Stimulated activated CD8-positive, alpha-beta memory T cell treated with anti-CD3 and anti-CD28 coated beads, Interleukin-7, amount 100 ng/mL, for 48 hours (primary cell): ENCODE data around the gene PROSER3.
"Not testable (repeated sequence)": the region's sequence is repeated elsewhere in the genome, so short reads cannot be mapped to it uniquely, and the experiment has no call there.

ENCODE experiments used
- DNase-seq, 2 donors: peaks; one replicate each; pipeline ENCODE4 v3.0.0-alpha.2; 2020; ENCODE audit warnings: low read depth in 1 of 2; ENCODE audit errors: extremely low read depth in 1 of 2

PROSER3 gene

DNA sequence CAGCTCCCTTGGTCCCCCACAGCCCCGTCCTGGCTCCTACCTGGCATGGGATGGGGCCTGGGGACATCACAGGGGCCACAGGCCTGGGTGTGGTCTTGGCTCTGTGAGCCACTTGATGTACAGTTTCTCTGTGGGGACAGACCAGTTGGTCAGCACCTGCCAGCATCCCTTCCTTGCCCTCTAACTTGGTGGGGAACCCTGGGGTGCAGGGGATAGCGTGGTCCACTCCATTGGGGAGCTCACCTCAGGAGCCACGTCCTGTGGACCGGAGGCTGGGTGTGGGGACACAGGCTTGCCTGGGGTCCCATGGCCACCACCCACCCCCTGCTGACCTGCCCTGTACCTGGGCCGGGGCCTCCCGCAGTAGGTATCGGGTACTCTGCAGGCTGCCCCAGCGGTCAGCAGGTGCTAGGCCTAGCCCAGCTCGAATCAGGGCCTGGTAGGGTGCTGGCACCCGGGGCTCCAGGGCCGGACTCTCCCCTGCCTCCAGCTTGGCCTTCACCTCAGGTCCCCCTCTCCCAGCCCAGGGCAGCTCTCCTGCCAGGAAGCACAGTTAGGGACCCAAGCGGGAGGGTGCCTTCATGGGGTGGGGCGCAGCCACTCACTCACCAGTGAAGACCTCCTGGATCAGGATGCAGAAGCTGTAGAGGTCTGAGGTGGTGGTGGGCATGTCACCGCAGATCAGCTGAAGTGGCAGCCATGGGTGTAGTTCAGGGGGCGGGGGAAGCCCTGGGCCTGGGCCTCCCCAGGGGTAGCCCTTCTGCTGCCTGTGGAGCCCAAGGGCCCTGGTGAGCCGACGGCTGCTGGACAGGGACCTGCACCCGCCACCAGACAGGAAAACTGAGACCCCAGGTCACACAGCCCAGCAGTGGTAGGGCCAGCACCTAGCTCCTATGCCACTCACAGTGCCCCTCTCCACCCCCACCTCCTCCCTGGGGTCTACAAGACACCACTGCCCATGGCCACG is 32.3 kb downstream of the PROSER3 start:
- DNase-seq: no peak

DNA sequence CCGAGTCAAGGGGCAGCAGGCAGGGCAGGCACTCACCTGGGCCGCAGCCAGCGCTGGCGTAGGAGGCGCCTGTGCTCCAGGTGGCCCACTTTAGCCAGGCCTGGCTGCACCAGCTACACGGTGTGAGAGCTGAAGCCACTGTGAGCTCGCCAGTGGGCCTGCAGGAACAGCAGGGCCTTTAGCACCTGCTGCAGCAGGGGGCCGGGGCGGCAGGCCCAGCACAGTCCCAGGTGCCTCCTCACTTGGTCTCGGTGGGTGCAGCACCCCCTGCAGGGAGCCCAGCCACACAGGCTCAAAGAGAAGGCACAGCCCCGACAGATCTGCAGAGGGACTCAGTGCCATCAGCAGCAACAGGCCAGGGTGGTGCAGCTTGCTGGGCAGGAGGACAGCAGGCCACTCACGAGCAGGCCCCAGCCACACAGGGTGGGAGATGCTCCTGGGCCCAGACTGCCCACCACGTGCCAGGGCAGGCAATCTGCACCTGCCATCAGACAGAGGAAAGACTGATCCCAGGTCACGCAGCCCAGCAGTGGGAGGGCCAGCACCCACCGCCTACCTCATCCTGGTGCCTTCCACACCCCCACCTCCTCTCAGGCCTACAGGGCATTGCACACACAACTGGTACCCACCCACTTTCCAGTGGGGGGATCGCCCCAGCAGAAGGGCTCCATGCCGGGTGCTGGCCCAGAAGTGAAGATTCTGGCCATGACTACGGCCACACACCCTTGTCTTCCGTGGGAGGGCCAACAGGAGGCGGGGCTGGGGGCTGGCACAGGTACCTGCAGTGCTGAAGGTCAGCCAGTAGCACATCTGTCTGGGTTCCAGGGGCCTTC is 33.2 kb downstream of the PROSER3 start:
- DNase-seq: no peak

DNA sequence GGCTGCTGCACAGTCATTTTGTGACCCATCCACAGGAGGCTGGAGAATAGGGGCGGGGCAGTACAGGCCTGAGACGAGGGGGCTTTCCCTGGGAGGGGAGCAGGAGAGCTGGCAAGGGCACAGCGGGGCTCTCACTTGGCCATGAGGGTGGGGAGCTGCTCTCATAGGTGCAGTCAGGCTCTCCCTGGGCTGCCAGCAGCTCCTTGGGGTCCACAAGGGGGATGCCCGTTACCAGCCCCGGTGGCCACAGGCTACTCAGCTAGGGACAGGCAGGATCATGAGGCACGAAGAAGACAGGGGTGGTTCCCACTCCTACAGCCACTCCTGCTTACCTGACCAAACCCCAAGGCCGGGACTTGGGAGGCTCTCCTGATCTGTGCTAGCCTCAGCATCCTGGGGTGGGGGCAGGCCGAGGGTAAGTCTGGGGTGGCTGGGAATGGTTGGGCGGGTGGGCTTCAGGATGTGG is 33.9 kb downstream of the PROSER3 start:
- DNase-seq: no peak

DNA sequence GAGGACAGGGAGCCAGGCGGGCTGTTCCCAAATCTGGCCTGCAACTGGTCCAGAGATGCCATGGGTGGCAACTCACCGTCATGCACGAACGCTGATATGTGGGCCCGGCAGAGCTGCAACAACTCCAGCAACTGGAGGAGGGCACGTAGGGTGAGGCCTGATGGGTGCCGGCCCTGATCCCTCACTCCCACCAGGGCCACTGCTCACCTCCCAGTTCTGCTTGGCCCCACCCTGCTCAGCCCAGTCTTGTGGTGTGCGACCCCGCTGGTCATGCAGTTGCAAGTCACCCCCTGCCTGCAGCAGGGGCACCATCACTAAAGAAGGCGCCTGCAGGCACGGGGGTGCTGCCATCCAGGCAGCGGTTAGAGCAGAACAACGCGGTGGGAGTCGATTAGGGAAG is 34.3 kb downstream of the PROSER3 start:
- no peak for DNase-seq

DNA sequence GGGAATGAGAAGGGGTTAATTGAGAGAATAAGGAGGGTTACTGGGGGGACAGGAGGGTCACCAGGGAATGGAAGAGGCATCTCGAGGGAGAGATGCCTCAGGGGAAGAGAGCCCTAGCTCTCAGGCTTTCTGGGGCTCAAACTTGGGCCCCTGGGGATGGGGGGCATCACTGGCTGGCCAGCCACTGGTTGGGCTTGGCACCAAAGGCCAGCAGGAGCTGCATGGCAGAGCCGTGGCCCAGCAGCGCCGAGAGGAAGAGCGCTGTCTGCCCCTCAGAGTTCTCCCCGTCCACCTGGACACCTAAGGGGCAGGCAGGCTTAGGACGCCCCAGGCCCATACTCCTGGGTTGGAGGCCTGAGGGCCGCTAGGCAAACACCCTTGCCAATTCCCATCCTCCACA is 34.9 kb downstream of the PROSER3 start:
- no peak for DNase-seq

DNA sequence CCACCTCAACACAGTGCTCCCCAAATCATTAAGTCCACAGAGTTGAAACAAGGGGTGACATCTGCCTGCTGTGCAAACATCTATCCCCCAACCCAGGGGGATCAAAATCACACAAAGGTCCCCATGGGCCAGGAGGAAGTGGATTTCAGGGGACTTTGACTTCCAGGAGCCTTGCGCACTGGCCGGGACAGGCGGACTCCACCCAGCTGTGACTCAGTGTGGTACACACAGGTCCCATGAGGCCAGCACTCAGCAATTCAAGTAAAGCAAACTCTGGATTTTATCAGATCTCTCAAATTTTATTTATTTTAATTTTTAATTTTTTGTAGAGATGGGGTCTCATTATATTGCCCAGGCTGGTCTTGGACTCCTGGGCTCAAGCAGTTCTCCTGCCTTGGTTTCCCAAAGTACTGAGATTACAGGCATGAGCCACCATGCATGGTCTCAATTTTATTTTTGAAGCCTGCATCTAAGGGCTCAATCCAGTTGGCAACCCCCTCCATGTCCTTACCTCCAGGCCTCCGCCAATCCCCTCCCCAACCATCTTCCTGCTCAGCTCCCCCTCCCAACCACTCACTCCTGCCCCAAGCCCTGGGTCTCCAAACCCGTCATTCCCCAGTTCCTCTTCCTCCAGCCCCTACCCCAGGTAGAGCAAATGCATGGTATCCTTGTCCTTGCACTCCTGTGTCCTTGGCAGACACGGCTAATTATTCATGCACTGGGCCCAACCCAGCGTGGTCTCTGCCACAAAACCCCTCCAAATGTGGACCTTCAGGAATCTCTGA is 35.6 kb downstream of the PROSER3 start:
- DNase-seq: no peak

DNA sequence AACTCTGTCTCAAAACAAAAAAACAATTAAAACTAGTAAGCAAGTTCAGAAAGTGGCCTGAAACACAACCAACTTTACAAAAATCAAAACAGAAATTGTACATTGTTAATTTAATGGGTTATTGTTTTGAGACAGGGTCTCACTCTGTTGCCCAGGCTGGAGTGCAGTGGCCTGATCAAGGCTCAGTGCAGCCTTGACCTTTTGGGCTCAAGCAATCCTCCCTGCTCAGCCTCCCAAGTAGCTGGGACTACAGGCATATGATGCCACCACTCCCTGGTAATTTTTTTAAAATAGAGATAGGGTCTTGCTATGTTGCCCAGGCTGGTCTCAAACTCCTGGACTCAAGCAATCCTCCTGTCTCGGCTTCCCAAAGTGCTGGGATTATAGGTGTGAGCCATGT is 37.6 kb downstream of the PROSER3 start:
- not testable (repeated sequence) for DNase-seq

DNA sequence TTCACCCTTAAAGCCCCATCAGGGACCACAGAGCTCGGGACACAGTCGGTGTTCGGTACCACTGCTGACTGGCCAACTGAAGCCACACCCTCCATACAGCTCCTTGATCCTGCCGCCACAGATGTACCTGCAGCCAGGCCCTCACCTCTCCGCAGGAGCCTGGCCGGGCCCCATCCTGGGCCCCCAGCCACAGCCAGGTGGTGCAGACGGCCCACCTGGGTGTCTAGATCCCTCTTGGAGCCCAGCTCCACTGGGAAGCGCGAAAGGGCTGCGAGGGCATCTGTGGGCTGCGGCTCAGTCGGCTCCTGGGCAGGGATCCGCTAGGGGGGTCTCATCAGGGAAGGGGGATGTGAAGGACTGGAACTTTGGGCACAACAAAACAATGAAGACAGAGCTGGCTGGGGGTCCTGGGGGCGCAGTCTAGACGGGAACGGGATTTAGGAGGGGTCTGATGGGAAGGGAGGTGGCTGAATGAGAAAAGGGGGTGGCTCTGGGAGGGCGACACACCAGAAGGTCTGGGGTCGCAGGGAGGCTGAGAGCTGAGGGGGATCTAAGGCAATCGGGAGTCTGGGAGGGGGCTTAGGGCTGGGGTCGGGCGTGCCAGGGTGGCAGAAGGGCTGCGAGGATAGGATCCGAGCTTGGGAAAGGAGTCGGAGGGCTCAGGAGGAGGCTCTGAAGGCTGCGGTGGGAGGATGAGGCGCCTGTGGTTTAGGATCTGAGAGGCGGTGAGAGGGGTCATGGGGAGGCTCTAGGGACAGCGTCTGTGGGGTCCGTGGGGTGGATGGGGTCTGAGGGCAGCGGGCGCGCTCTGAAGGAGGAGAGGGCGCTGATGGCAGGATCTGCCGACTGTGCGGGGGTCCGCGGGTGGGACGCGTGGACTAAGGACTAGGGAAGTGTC is 38.9 kb downstream of the PROSER3 start:
- DNase-seq: no peak

DNA sequence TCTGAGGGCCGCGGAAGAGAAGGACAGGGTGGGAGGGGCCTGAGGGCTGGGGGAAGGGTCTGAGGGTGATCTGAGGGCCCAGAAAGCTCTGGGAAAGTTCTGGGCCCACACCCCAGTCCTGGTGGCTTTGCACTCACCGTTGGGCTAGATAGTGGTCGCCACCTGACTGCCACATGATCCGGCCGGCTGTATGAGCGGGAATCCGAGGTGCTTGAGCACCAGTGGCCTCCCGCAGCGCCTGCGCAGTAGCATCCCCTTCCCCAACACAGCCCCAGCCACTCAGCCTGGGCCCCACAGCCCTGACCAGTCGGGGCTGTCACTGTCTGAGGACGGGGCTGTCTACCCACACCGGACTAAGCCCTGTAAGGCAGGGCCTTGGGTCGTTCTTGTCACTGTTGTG is 39.7 kb downstream of the PROSER3 start:
- DNase-seq: no peak

DNA sequence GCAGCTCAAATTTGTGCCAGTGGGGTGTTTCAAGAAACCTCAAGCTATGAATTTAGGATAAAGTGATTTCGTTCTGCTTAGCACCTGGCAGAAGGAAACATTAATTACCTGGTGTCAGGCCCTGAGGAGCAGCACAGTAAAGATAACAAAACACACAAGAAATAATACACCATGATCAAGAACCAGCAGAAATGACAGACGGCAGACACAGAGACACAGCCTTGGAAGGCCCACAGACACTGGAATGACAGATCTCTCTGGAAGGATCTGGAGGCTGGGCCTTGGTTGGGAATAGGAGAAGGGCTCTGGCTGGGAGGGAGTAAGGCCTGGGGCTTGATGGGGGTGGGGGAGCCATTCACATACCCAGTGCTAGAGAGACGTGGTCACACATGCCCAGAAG is 43.9 kb downstream of the PROSER3 start:
- no peak for DNase-seq

DNA sequence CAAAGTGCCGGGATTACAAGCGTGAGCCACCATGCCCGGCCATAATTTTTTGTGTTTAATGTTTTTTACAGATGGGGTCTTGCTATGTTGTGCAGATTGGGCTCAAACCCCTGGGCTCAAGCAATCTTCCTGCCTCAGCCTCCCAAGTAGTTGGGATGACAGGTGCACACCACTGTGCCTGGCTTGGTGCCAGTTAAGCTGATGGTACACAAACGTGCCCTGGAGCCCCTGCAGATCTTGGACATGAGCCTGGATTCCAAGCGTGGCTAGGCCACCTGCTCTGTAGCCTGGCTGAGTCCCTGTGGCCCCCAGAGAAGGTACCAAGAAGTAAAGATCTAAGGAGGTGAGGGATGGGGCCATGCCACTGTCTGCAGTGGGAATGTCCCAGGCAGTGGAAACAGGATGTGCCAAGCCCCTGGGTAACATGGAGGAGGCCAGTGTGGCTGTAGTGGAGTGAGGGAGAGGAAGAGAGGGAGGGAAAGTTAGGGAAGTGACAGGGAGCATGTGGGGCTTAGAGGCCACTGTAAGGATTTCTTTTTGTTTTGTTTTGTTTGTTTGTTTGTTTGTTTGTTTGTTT is 47.6 kb downstream of the PROSER3 start:
- no peak for DNase-seq

DNA sequence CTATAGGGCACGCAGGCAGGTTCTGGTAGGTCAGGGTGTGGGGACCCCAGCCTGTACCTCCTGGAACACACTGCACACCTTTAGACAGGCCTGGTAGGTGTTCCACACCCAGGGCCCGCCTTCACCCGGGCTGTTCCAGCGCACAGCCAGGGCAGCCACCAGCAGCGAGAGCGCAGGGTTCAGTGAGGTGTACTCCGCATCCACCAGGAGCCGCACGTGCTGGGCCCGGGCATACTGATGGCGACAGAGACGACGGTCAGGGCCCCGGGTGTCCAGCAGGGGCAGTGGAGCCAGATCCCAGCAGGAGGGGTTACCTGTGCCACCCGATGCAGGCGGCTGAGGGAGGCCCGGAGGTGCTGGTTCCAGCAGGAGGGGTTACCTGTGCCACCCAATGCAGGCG is 48.6 kb downstream of the PROSER3 start:
- DNase-seq: no peak

DNA sequence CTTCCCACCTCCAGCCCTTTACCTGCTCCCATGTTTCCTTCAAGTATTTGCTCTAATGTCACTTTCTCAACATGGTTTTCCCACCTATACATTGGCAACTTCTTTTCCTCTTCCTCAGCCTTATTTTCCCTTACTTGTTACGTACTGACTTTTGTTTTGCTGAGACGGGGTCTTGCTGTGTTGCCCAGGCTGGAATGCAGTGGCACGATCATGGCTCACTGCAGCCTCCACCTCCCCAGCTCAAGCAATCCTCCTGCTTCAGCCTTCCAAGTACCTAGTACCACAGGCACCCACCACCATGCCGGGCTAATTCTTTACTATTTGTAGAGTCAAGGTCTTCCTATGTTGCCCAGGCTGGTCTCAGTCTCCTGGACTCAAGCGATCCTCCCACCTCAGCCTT is 49.7 kb downstream of the PROSER3 start:
- no peak for DNase-seq

DNA sequence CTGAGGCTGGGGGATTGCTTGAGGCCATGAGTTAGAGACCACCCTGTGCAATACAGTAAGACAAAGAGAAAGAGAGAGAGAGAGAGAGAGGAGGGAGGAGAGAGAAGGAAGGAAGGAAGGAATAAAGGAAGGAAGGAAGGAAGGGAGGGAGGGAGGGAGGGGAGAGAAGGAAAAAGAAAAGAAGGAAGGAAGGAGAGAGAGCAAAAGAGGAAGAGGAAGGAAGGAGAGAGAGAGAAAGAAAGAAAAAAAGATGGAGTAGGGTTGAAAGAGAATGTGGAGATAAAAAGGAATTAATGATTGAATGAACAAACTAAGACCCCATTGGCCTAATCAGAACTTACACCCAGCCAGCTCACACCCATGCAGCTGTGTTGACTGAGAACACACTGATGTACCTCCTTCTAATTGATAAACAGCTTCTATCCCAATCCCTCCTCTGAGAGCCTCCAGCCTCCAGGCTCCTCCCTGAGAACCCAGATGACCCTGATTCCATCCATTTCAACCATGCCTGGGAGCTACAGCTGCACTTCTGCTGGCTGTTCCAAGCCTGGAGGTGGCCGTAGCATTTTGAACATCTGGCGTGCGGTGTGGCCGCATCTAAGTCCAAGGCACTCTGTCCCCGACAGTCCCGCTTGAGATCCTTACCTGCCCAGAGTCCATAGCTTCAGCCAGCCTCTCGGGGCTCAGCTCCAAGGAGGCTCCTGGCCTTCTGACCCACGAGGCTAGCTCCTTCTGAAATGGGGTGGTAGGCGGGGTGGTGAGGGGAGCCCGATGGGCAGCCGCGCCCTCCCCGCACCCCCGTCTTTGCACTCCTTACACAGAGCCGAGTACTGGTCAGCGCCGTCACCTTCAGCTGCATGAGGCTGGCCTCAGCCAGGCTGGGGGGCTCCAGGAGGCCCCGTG is 53.6 kb downstream of the PROSER3 start:
- no peak for DNase-seq

DNA sequence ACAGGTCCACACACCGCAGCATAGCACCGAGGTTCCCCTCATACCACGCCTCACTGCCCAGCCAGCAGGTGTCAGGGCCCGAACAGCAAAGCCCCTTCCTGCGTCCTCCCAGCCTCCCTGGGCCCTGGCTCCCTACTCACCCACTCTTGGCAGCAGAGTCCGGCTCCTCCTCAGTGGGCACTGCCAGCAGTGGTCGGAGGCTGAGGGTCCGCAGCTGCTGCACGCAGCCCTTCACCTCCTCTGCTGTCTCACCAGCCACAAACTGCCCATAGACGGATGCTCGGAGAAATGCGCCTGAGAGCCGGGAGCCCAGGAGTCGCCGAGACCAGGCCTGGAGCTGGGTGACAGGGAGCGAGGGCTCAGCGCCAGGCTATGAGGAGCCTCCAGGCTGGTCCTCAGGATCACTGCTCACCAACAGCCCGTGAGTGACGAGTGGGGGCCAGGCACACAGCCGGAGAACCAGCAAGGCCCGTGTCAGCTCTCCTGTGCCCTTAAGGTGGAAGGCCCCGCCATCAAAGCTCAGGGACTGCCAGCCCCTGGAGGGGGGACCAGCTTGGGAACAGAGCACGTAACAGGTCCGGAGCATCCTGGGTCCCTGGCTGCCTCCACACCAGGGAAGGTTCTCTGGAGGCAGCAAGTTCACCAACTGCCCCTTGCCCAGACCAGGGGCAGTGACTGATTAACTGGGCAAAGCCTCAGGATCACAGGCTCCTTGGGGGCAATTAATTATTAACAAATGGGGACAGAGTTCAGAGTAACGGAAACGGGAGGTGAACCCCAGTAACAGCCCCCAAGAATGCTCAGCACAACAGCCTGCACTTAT is 54.5 kb downstream of the PROSER3 start, which contains the start of gene PRODH2:
Gene PRODH2 (minus strand): TSS at position 626 of the 823 bp plus-strand sequence. CDS start 40 bp downstream, at position 586.
- DNase-seq: no peak

DNA sequence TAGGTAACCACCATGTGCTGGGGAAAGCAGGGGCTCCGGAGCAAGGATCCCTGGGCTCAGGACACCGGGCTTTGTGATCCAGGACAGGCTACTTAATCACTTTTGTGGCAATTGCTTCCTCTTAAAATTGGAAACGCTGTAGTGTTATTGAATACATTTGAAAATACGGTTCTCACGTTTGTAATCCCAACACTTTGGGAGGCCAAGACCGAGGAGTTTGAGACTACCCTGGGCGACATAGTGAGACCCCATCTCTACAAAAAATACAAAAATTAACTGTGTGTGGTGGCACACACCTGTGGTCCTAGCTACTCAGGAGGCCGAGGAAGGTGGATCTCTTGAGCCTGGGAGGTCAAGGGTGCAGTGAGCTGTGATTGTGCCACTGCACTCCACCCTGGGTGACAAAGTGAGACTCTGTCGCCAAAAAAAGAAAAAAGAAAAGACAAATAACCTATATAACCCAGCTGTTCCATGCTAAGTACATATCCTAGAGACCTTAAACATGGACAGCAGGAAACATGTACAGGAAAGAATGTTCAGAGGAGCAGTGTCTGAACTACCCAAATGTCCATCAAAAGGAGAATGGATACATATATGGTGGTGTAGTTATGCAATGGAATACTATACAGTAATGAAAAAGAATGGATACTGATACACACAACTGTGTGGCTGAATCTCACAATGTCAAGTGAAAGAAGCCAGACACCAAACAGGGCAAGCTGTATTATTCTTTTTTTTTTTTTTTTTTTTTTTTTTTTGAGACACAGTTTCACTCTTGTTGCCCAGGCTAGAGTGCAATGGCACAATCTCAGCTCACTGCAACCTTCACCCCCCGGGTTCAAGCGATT is 55.3 kb downstream of the PROSER3 start:
- no peak for DNase-seq

DNA sequence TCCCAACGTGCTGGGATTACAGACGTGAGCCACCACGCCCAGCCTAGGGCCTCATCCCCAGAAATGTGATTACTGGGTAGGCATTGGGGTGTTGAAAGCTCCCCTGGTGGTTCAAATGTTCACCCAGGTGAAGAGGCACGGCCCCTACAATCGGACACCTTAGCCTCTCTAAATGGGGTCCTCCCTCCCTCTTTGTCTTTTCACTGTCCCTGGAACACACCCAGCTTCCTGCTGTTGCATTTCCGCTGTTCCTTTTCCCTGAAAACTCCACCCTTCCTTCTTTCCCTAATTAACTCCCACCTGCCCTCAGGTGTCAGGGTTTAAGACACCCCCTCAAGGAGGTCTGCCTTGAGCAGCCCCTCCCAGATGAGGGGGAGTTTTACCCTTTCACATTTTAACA is 58.3 kb downstream of the PROSER3 start:
- DNase-seq: no peak
